Transverse colon (tissue), 4 donors: ENCODE results near the gene C19orf85. TPM values are rescaled to one million over a fixed set of nuclear protein-coding genes. Genes with fewer than 3 reads are reported as not detected.

Source experiments
- DNase-seq: peaks from one replicate; pipeline ENCODE4 v3.0.0-alpha.2; 2019
- H3K27ac ChIP-seq, 4 donors: fragments of 200-600 bp; sonication (generic); 2 replicates each; pipeline ENCODE4 v1.5.1; 2016 to 2018; ENCODE audit warnings: inconsistent platforms in 4 of 4
- H3K27me3 ChIP-seq: fragments of 200-600 bp; sonication (generic); 2 replicates; pipeline ENCODE4 v1.5.1; 2017; ENCODE audit warnings: inconsistent platforms
- H3K36me3 ChIP-seq, 4 donors: fragments of 200-600 bp; sonication (generic); 2 replicates each; pipeline ENCODE4 v1.5.1; 2017 to 2019; ENCODE audit warnings: inconsistent platforms in 4 of 4
- H3K4me1 ChIP-seq, 4 donors: fragments of 200-600 bp; sonication (generic); 2 replicates each; pipeline ENCODE4 v1.5.1; 2017 to 2020; ENCODE audit warnings: inconsistent platforms in 4 of 4
- H3K4me3 ChIP-seq, 4 donors: fragments of 200-600 bp; sonication (generic); 1 replicate in 1 of 4; 2 replicates in 3 of 4; pipeline versions ENCODE4 v1.5.1 to v1.6.1; 2017 to 2019; ENCODE audit warnings: inconsistent platforms in 4 of 4
- H3K9me3 ChIP-seq, 2 donors: fragments of 200-600 bp; sonication (generic); 2 replicates each; pipeline ENCODE4 v1.5.1; 2017 to 2019; ENCODE audit warnings: inconsistent platforms in 2 of 2
- EP300 ChIP-seq: sonication (generic); formaldehyde crosslinking; IDR thresholded peaks from one replicate; pipeline ENCODE4 v1.6.1; 2017; ENCODE audit warnings: antibody characterized with exemption, low read depth
- POLR2A ChIP-seq: fragments of 450-650 bp; IDR thresholded peaks from one replicate; pipeline ENCODE4 v1.6.1; 2016; ENCODE audit warnings: antibody characterized with exemption, mild to moderate bottlenecking, moderate library complexity
- POLR2AphosphoS5 ChIP-seq, 3 donors: sonication (generic); formaldehyde crosslinking; IDR thresholded peaks; one replicate each; pipeline ENCODE4 v1.6.1; 2016; ENCODE audit warnings: antibody characterized with exemption in 3 of 3
- WGBS, 2 donors: methylation state at CpG; one replicate each; pipeline ENCODE4 v1.1.5; 2018; ENCODE audit warnings: low coverage in 1 of 2; 5-methylcytosine and 5-hydroxymethylcytosine counted together
- in situ Hi-C, 4 donors: fragments of 200-750 bp; cut with MboI; loops; one replicate each; pipeline versions ENCODE4 v1.15.0 to v1.15.1; 2017; ENCODE audit warnings: low sequenced_read_pairs in 3 of 4, low pct_ligation_motif_present in 1 of 4, low pct_unique_long_range_greater_than_20kb in 1 of 4
- intact Hi-C: fragments of 100-400 bp; cut with DNase I; formaldehyde crosslinking; loops from one replicate; pipeline ENCODE4 v1.15.1; 2023; ENCODE audit warnings: low total_unique reads
- total RNA-seq, 4 donors: library from RNA; depleted of rRNA; stranded (reverse); fragments of >200 nt; gene quantifications; one replicate each; pipeline ENCODE4 v1.1.0, GENCODE V29; 2016
- TF ChIP-seq, protein P1 (sequence below), 5 experiments: fragments of 200-600 bp in 3 of 5; fragments of 450-650 bp in 2 of 5; sonication (generic) in 3 of 5; IDR thresholded peaks; 1 replicate in 2 of 5; 2 replicates in 3 of 5; pipeline ENCODE4 v1.5.1; 2016 to 2017; ENCODE audit warnings: antibody characterized with exemption in 5 of 5, inconsistent platforms in 3 of 5, mild to moderate bottlenecking in 2 of 5, moderate library complexity in 1 of 5

C19orf85 gene
- total RNA-seq, 4 donors from 2014 or later: not detected

DNA sequence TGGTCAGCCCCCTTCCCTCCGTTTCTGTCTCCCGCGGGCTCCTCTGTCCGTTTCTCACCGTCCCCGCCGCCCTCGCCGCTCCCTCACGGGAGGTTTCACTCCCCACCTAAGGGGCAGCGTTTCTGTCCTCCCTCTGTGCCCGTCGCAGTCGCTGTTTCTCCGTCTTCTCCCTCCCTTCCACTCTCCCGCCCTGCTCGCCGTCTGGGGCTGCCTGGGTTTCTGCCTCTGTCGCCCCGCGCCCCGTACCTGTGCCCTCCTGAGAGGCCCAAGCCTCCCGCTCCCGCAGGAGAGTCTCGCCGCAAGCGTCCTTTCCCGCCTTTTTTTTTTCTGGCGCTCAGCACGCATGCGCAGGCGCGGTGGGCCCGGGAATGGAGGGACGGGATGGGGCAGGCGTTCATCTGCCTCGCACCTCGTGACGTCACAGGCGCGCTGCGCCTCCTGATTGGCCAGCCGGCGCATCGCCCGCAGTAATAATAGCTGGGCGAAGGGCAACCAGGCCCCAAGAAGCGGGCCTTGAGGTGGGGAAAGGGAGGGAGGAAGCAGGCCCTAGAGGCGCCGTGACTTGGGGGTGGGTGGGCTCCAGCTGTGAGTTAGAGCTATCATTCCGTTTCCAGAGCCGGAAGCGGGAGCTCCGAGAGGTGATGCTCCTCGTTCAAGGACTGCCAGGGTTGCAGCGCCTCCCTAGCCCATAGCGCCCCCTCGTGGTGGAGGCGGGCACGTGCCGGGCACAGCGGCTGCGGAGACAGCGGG lies 39.1 kb upstream of the C19orf85 start:
- H3K4me1 ChIP-seq: peaks cover 0 to 10% (median 5%) of the 10 kb centered on the region in 4 donors
- DNase-seq: peak; percentile 92
- in situ Hi-C loops (loop anchor here in 2 of 4 donors (10.0 kb wide), 1 partner anchor 359 kb away; the partner anchor contains the start of gene TNNT1 (in 2 of the 2)), intact Hi-C loops (loop anchor here (2.0 to 10.0 kb wide), 2 partner anchors 37 to 359 kb away; partner anchors contain the start of gene TNNT1)
- peak overlapping the region; percentile 74 to 82 (median 76) for H3K27ac ChIP-seq
- no peaks in the 10 kb centered on the region for H3K9me3 ChIP-seq
- H3K36me3 ChIP-seq: no peaks in the 10 kb centered on the region
- TF ChIP-seq POLR2AphosphoS5 (IDR thresholded peaks at IDR 0.05) (peak in 1 of 3 donors; percentile 11), POLR2A (no peak), EP300 (no peak)
- TF ChIP-seq, protein P1, sequence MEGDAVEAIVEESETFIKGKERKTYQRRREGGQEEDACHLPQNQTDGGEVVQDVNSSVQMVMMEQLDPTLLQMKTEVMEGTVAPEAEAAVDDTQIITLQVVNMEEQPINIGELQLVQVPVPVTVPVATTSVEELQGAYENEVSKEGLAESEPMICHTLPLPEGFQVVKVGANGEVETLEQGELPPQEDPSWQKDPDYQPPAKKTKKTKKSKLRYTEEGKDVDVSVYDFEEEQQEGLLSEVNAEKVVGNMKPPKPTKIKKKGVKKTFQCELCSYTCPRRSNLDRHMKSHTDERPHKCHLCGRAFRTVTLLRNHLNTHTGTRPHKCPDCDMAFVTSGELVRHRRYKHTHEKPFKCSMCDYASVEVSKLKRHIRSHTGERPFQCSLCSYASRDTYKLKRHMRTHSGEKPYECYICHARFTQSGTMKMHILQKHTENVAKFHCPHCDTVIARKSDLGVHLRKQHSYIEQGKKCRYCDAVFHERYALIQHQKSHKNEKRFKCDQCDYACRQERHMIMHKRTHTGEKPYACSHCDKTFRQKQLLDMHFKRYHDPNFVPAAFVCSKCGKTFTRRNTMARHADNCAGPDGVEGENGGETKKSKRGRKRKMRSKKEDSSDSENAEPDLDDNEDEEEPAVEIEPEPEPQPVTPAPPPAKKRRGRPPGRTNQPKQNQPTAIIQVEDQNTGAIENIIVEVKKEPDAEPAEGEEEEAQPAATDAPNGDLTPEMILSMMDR (IDR thresholded peaks at IDR 0.05): peak; percentile 97 to 99 (median 99)
- WGBS, 2 donors: 0 to 22% methylated on average over 3 to 64 of the region's 64 CpGs
- H3K27me3 ChIP-seq: no peaks in the 10 kb centered on the region
- H3K4me3 ChIP-seq: peak overlapping the region in 2 of 4 donors; percentile 34 to 51

DNA sequence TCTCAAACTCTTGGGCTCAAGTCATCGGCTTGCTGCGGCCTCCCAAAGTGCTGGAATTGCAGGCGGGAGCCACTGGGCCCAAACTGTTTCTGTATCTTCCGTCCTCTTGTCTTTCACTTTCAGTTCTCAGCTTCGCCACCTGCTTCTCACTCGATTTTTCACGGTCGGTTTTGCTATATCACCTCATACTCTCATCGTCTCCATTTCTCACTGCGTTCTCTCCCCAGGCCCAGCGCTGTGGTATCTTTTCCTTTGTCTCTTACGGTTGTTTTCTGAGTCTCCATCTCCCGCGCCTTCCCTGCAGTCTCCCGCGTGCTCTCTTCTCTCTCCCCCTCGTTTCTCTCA lies 38.6 kb upstream of the C19orf85 start:
- in situ Hi-C loops: loop anchor here in 2 of 4 donors (10.0 kb wide), 1 partner anchor 358 kb away; the partner anchor contains the start of gene TNNT1 (in 2 of the 2)
- 81 to 88% methylated on average over 7 to 17 of the region's 17 CpGs for WGBS, 2 donors
- H3K9me3 ChIP-seq: no peaks in the 10 kb centered on the region
- H3K27ac ChIP-seq: peak overlapping the region in 1 of 4 donors; percentile 74
- H3K27me3 ChIP-seq: no peaks in the 10 kb centered on the region
- DNase-seq: no peak
- no peak for TF ChIP-seq POLR2AphosphoS5 (IDR thresholded peaks at IDR 0.05)
- TF ChIP-seq, protein P1 (IDR thresholded peaks at IDR 0.05): no peak
- TF ChIP-seq EP300: no peak
- TF ChIP-seq POLR2A: no peak
- H3K4me1 ChIP-seq: peaks cover 0 to 10% (median 5%) of the 10 kb centered on the region in 4 donors
- no peaks in the 10 kb centered on the region for H3K36me3 ChIP-seq
- H3K4me3 ChIP-seq: peak overlapping the region in 1 of 4 donors; percentile 51
- intact Hi-C loops: loop anchor here (10.0 kb wide), 1 partner anchor 358 kb away; the partner anchor contains the start of gene TNNT1

- in situ Hi-C loops: loop anchor here in 2 of 4 donors (10.0 kb wide), 1 partner anchor 358 kb away; the partner anchor contains the start of gene TNNT1 (in 2 of the 2)
- no peak for DNase-seq
- peaks cover 0 to 10% (median 5%) of the 10 kb centered on the region in 4 donors for H3K4me1 ChIP-seq
- intact Hi-C loops: loop anchor here (10.0 kb wide), 1 partner anchor 358 kb away; the partner anchor contains the start of gene TNNT1
- no peaks in the 10 kb centered on the region for H3K27me3 ChIP-seq
- H3K36me3 ChIP-seq: no peaks in the 10 kb centered on the region
- 74 to 85% methylated on average over 6 to 9 of the region's 9 CpGs for WGBS, 2 donors
- H3K27ac ChIP-seq: no peak overlapping the region
- TF ChIP-seq, protein P1 (IDR thresholded peaks at IDR 0.05): no peak
- TF ChIP-seq EP300: no peak
- no peaks in the 10 kb centered on the region for H3K9me3 ChIP-seq
- H3K4me3 ChIP-seq: no peak overlapping the region
Measured at GRCh38 chr19:55502197-55502952, 37.8 kb upstream of the C19orf85 start.
